ENCODE measurements around the gene HPSE2. TPM values are rescaled to one million over a fixed set of nuclear protein-coding genes. Genes with fewer than 3 reads are reported as not detected.

Gene HPSE2
- total and polyA plus RNA-seq, 12 donors = 0.04 to 0.24 (median 0.13) TPM; not detected in 6

GRCh38 chr10:98449287-98449686 lies 786.4 kb downstream of the HPSE2 start:
- H3K9me3 ChIP-seq = no peaks in the 10 kb centered on the region
- peaks cover 0 to 14% (median 0%) of the 10 kb centered on the region in 7 donors for H3K27me3 ChIP-seq
- DNase-seq (no peak), ATAC-seq (no peak)
- H3K4me1 ChIP-seq = peaks cover 0 to 22% (median 6%) of the 10 kb centered on the region in 9 donors
- peaks cover 0 to 12% (median 0%) of the 10 kb centered on the region in 9 donors for H3K36me3 ChIP-seq
- H3K4me3 ChIP-seq = no peak overlapping the region
- no peak overlapping the region for H3K27ac ChIP-seq
- no peak for TF ChIP-seq CTCF (IDR thresholded peaks at IDR 0.05)
- intact Hi-C loops (cut with DNase I) = no loop called here

GRCh38 chr10:98446661-98447221 lies 788.9 kb downstream of the HPSE2 start, which contains the start of gene HPS1:
TSS of gene HPS1 (minus strand) at chr10:98446935. CDS start at chr10:98443240, 3,695 bp downstream.
- WGBS, 2 donors = 2 to 3% methylated on average over 47 of the region's 47 CpGs
- TF ChIP-seq CTCF (IDR thresholded peaks at IDR 0.05) = peak in 1 of 9 donors; percentile 30
- ATAC-seq (peak; percentile 96 to 98 (median 97)), DNase-seq (peak; percentile 79 to 87)
- H3K4me1 ChIP-seq = peaks cover 0 to 23% (median 6%) of the 10 kb centered on the region in 9 donors
- intact Hi-C loops (cut with DNase I) = loop anchor here in 1 of 10 donors (1.0 kb wide), 1 partner anchor 32 kb away; no protein-coding TSS in a partner anchor
- peak within 1 kb of the TSS; percentile 53 to 86 (median 70) for H3K4me3 ChIP-seq
- peaks cover 0 to 37% (median 0%) of the 10 kb centered on the region in 9 donors for H3K36me3 ChIP-seq
- H3K27me3 ChIP-seq = peaks cover 0 to 4% (median 0%) of the 10 kb centered on the region in 7 donors
- H3K9me3 ChIP-seq = no peaks in the 10 kb centered on the region
- peak within 1 kb of the TSS; percentile 70 to 93 (median 89) for H3K27ac ChIP-seq

- Histone ChIP-seq H3K4me1 (peaks cover 0 to 23% (median 6%) of the 10 kb centered on the region in 9 donors), H3K9me3 (no peaks in the 10 kb centered on the region), H3K36me3 (peaks cover 0 to 42% (median 1%) of the 10 kb centered on the region in 9 donors), H3K27ac (peak overlapping the region; percentile 70 to 93 (median 89)), H3K4me3 (peak overlapping the region; percentile 53 to 86 (median 70)), H3K27me3 (peaks cover 0 to 4% (median 0%) of the 10 kb centered on the region in 7 donors)
- ATAC-seq (peak; percentile 37 to 68 (median 58)), DNase-seq (peak in 1 of 2 donors; percentile 47)
- no peak for TF ChIP-seq CTCF (IDR thresholded peaks at IDR 0.05)
- 4 to 5% methylated on average over 28 of the region's 28 CpGs for WGBS, 2 donors
- intact Hi-C loops (cut with DNase I) = loop anchor here in 1 of 10 donors (1.0 kb wide), 1 partner anchor 32 kb away; no protein-coding TSS in a partner anchor
Measured at GRCh38 chr10:98446151-98446660, 789.4 kb downstream of the HPSE2 start.

GRCh38 chr10:98445200-98445812 lies 790.3 kb downstream of the HPSE2 start:
- no peak for ATAC-seq
- Histone ChIP-seq H3K36me3 (peaks cover 0 to 50% (median 8%) of the 10 kb centered on the region in 9 donors), H3K9me3 (no peaks in the 10 kb centered on the region), H3K4me1 (peaks cover 0 to 23% (median 6%) of the 10 kb centered on the region in 9 donors), H3K27me3 (no peaks in the 10 kb centered on the region), H3K27ac (peak overlapping the region in 7 of 10 donors; percentile 87 to 90 (median 89)), H3K4me3 (peak overlapping the region in 6 of 10 donors; percentile 63 to 86 (median 78))
- WGBS, 2 donors = 70% methylated on average over 10 of the region's 10 CpGs
- no peak for TF ChIP-seq CTCF (IDR thresholded peaks at IDR 0.05)
- no peak for DNase-seq
- intact Hi-C loops (cut with DNase I) = no loop called here

Data from heart right ventricle (tissue), 16 donors.